GM06990 (cell line): Measurements from ENCODE around the gene ZC3HAV1.

Source experiments
- DNase-seq: peaks from one replicate; pipeline ENCODE4 v3.0.0-alpha.2; 2011; ENCODE audit not compliant: insufficient read length; ENCODE audit errors: extremely low read depth
- H3K27me3 ChIP-seq: replicated peaks from 2 replicates; pipeline ENCODE4 v1.6.0; 2011; ENCODE audit warnings: low read length; ENCODE audit not compliant: control insufficient read depth, insufficient read depth
- H3K36me3 ChIP-seq: 2 replicates; pipeline ENCODE4 v1.5.1; 2011; ENCODE audit warnings: low read length; ENCODE audit not compliant: control insufficient read depth, insufficient read depth
- H3K4me3 ChIP-seq: replicated peaks from 2 replicates; pipeline ENCODE4 v1.5.1; 2011; ENCODE audit warnings: low read depth, mild to moderate bottlenecking, control low read depth, low read length
- TF ChIP-seq, protein P1 (sequence below): IDR thresholded peaks from 2 replicates; pipeline ENCODE4 v1.5.1; 2011; ENCODE audit warnings: low read length, control low read depth, mild to moderate bottlenecking, inconsistent platforms; ENCODE audit not compliant: insufficient read depth, poor library complexity, severe bottlenecking

ZC3HAV1 gene

DNA sequence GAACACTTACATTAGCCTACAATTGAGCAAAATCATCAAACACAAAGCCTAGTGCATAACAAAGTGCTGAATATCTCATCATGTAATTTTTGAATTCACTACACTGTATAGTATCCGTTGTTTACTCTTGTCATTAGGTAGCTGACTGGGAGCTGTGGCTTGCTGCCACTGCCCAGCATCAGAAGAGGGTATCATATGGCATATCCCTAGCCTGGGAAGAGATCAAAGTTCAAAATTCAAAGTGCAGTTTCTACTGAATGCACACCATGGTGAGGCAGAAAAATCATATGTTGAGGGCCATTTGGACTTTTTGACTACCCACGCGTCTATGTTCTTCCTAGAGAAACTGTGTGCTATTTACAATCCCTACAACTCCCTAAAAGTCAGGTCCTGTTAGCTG lies 7.5 kb upstream of the ZC3HAV1 start:
- no peaks in the 10 kb centered on the region for H3K36me3 ChIP-seq
- H3K4me3 ChIP-seq, result no peak overlapping the region
- H3K27me3 ChIP-seq, result no peaks in the 10 kb centered on the region
- no peak for DNase-seq
- TF ChIP-seq, protein P1, sequence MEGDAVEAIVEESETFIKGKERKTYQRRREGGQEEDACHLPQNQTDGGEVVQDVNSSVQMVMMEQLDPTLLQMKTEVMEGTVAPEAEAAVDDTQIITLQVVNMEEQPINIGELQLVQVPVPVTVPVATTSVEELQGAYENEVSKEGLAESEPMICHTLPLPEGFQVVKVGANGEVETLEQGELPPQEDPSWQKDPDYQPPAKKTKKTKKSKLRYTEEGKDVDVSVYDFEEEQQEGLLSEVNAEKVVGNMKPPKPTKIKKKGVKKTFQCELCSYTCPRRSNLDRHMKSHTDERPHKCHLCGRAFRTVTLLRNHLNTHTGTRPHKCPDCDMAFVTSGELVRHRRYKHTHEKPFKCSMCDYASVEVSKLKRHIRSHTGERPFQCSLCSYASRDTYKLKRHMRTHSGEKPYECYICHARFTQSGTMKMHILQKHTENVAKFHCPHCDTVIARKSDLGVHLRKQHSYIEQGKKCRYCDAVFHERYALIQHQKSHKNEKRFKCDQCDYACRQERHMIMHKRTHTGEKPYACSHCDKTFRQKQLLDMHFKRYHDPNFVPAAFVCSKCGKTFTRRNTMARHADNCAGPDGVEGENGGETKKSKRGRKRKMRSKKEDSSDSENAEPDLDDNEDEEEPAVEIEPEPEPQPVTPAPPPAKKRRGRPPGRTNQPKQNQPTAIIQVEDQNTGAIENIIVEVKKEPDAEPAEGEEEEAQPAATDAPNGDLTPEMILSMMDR, result no peak

DNA sequence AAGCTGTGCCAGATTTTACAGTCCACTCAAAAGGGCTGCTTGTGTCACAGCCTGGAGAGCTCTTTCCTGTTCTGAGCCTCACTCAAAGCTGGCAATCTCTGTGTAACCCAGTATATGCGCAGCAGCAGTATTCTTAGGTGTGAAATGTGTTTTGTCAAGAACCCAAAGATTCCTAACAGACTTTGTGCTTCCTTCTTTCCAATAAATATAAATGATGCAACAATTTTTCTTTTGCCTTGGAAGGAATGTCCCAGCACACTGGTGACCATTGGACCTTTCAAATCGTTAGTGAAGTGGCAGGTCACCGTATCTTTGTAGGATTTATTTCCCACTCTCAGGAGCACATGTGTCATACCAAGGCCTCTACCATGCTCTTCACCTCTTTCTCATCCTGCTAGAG lies 5.6 kb upstream of the ZC3HAV1 start:
- TF ChIP-seq, protein P1, result no peak
- DNase-seq, result no peak
- H3K27me3 ChIP-seq, result no peaks in the 10 kb centered on the region
- no peaks in the 10 kb centered on the region for H3K36me3 ChIP-seq
- H3K4me3 ChIP-seq, result no peak overlapping the region

DNA sequence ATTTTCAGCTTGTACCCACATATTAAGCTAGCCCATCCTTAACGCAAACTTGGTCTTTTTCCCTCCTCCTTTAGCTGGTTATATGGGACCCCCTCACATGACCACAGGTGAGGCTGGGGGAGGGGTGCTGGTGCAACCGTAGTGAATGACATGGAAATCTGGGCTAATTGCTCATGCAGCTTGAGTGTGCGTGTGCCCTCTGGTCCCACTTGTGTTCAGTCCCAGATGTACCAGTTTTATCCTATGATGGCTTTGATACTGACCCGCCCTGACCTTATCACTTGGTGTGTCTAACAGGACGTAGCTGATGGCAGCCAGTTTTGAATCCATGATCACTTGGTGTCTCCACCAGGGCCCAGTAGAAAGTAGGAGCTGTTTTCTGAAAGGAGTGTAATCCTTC lies 5.1 kb upstream of the ZC3HAV1 start:
- H3K4me3 ChIP-seq, result no peak overlapping the region
- DNase-seq, result no peak
- H3K27me3 ChIP-seq, result no peaks in the 10 kb centered on the region
- no peaks in the 10 kb centered on the region for H3K36me3 ChIP-seq
- TF ChIP-seq, protein P1, result no peak

DNA sequence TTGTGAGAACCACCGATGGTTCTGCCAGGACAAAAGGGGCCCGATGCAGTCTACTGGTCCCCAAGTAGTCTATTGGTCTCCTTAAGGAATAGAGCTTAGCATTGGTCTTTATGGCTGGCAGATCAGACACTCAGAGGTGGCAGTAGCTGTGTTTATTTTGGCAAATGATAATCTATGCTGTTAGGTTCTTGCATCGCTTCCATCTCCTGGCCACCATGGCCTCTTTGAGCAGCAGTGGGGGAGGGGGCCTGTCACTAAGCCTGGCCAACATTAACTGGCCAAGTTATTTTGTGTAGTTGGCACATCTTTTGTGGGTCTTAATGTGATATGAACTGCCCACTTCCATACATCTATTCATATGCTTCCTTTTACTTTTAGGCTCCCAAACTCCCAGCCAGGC lies 4.5 kb upstream of the ZC3HAV1 start:
- no peak overlapping the region for H3K4me3 ChIP-seq
- H3K27me3 ChIP-seq, result no peaks in the 10 kb centered on the region
- H3K36me3 ChIP-seq, result no peaks in the 10 kb centered on the region
- no peak for DNase-seq
- TF ChIP-seq, protein P1, result no peak

DNA sequence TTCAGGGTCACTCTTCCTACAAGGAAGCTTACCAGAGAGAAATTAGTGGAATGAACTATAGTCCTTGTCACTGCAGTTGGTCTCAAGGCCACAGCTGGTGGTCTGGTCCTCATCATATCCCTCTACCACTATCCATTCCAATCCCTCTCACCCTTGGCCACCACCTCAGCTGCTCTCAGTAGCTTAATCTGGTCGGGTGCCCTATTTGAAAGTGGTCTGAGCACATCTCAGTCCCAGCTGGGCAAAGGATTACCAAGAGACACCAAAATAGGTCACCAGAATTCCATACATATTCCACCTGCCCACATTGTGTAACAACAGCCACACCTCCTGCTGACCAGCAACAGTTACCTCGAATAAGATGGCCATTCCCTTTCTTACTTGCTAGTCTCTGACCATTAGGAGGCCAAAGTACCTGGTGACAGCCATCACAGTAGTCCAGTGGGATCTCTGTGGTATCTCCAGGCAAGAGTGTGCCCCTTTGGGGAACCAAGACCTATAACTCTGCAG lies 3.3 kb upstream of the ZC3HAV1 start:
- H3K36me3 ChIP-seq, result no peaks in the 10 kb centered on the region
- H3K4me3 ChIP-seq, result no peak overlapping the region
- DNase-seq, result no peak
- TF ChIP-seq, protein P1, result no peak
- H3K27me3 ChIP-seq, result no peaks in the 10 kb centered on the region

DNA sequence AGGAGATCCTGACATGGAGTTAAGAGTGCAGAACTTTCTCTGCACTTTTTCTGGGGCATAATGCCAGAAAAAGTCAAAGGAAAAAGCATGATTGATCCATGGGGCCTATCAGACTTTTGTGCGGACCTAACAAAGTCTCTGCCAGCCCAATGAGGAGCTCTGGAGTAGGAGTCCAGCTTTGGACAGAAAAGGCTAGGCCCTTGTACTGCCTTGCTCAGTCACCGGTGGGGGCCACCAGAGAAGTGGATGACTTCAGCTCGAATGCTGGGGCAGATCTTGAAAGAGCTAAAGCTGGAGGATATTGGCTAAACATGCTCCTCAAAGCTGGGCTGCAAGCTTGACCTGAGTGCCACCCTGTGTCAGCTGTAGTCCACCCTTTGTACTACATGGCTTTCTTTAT lies 2.8 kb upstream of the ZC3HAV1 start:
- Histone ChIP-seq H3K4me3 (no peak overlapping the region), H3K27me3 (no peaks in the 10 kb centered on the region), H3K36me3 (no peaks in the 10 kb centered on the region)
- TF ChIP-seq, protein P1, result no peak
- no peak for DNase-seq
